ENCODE measurements around the gene NFATC3. TPM values are rescaled to one million over a fixed set of nuclear protein-coding genes. Genes with fewer than 3 reads are reported as not detected.
"Not testable (repeated sequence)": the region's sequence is repeated elsewhere in the genome, so short reads cannot be mapped to it uniquely, and the experiment has no call there.

The NFATC3 gene
- total RNA-seq, 1 donor from 2014 or later, result 29.2 TPM

- peak overlapping the region; percentile 58 for H3K27ac ChIP-seq (ENCODE audit: low read depth, low read length)
- no peak overlapping the region for H3K4me3 ChIP-seq (ENCODE audit: low read length in 3 of 3)
These were observed 46.9 kb downstream of the NFATC3 start for GRCh38 chr16:68131813-68132706.

GRCh38 chr16:68133000-68133399 lies 47.8 kb downstream of the NFATC3 start:
- Histone ChIP-seq H3K27ac (ENCODE audit: low read depth, low read length) (peak overlapping the region; percentile 58), H3K4me1 (ENCODE audit: control insufficient read depth in 3 of 3, insufficient read depth in 3 of 3, low read length in 3 of 3) (peaks cover 11 to 22% (median 16%) of the 10 kb centered on the region in 3 donors)

More at GRCh38 chr16:68131813-68132706, 46.9 kb downstream of the NFATC3 start:
- peaks cover 0 to 6% (median 0%) of the 10 kb centered on the region in 3 donors for H3K36me3 ChIP-seq (ENCODE audit: control insufficient read depth in 3 of 3, insufficient read depth in 3 of 3, low read length in 3 of 3)
- peaks cover 11 to 22% (median 16%) of the 10 kb centered on the region in 3 donors for H3K4me1 ChIP-seq (ENCODE audit: control insufficient read depth in 3 of 3, insufficient read depth in 3 of 3, low read length in 3 of 3)
- no peaks in the 10 kb centered on the region for H3K9me3 ChIP-seq (ENCODE audit: control insufficient read depth in 3 of 3, low read length in 3 of 3)
- H3K9ac ChIP-seq (ENCODE audit: low read depth in 1 of 3, low read length in 3 of 3), result no peak overlapping the region
- H3K27me3 ChIP-seq (ENCODE audit: control insufficient read depth in 3 of 3, insufficient read depth in 3 of 3, low read length in 3 of 3), result no peaks in the 10 kb centered on the region

GRCh38 chr16:68134644-68135043 lies 49.5 kb downstream of the NFATC3 start:
- Histone ChIP-seq H3K27ac (ENCODE audit: low read depth, low read length) (peak overlapping the region; percentile 59), H3K4me1 (ENCODE audit: control insufficient read depth in 3 of 3, insufficient read depth in 3 of 3, low read length in 3 of 3) (peaks cover 8 to 17% (median 16%) of the 10 kb centered on the region in 3 donors), H3K9me3 (ENCODE audit: control insufficient read depth in 3 of 3, low read length in 3 of 3) (no peaks in the 10 kb centered on the region), H3K4me3 (ENCODE audit: low read length in 3 of 3) (peak overlapping the region in 1 of 3 donors; percentile 28), H3K36me3 (ENCODE audit: control insufficient read depth in 3 of 3, insufficient read depth in 3 of 3, low read length in 3 of 3) (peaks cover 0 to 8% (median 0%) of the 10 kb centered on the region in 3 donors), H3K27me3 (ENCODE audit: control insufficient read depth in 3 of 3, insufficient read depth in 3 of 3, low read length in 3 of 3) (no peaks in the 10 kb centered on the region), H3K9ac (ENCODE audit: low read depth in 1 of 3, low read length in 3 of 3) (peak overlapping the region in 1 of 3 donors; percentile 57)

More at GRCh38 chr16:68133000-68133399, 47.8 kb downstream of the NFATC3 start:
- H3K9ac ChIP-seq (ENCODE audit: low read depth in 1 of 3, low read length in 3 of 3); H3K27me3 ChIP-seq (ENCODE audit: control insufficient read depth in 3 of 3, insufficient read depth in 3 of 3, low read length in 3 of 3); H3K4me3 ChIP-seq (ENCODE audit: low read length in 3 of 3); H3K36me3 ChIP-seq (ENCODE audit: control insufficient read depth in 3 of 3, insufficient read depth in 3 of 3, low read length in 3 of 3); H3K9me3 ChIP-seq (ENCODE audit: control insufficient read depth in 3 of 3, low read length in 3 of 3): not testable (repeated sequence)

- peaks cover 0 to 8% (median 0%) of the 10 kb centered on the region in 3 donors for H3K36me3 ChIP-seq (ENCODE audit: control insufficient read depth in 3 of 3, insufficient read depth in 3 of 3, low read length in 3 of 3)
- no peak overlapping the region for H3K9ac ChIP-seq (ENCODE audit: low read depth in 1 of 3, low read length in 3 of 3)
- no peaks in the 10 kb centered on the region for H3K27me3 ChIP-seq (ENCODE audit: control insufficient read depth in 3 of 3, insufficient read depth in 3 of 3, low read length in 3 of 3)
- H3K27ac ChIP-seq (ENCODE audit: low read depth, low read length), result no peak overlapping the region
- H3K4me1 ChIP-seq (ENCODE audit: control insufficient read depth in 3 of 3, insufficient read depth in 3 of 3, low read length in 3 of 3), result peaks cover 8 to 23% (median 17%) of the 10 kb centered on the region in 3 donors
- no peak overlapping the region for H3K4me3 ChIP-seq (ENCODE audit: low read length in 3 of 3)
- H3K9me3 ChIP-seq (ENCODE audit: control insufficient read depth in 3 of 3, low read length in 3 of 3), result no peaks in the 10 kb centered on the region
These were observed 51.3 kb downstream of the NFATC3 start for GRCh38 chr16:68136515-68136914.

GRCh38 chr16:68144008-68144407 lies 58.8 kb downstream of the NFATC3 start:
- Histone ChIP-seq H3K9ac (ENCODE audit: low read depth in 1 of 3, low read length in 3 of 3) (no peak overlapping the region), H3K36me3 (ENCODE audit: control insufficient read depth in 3 of 3, insufficient read depth in 3 of 3, low read length in 3 of 3) (peaks cover 0 to 2% (median 0%) of the 10 kb centered on the region in 3 donors), H3K4me1 (ENCODE audit: control insufficient read depth in 3 of 3, insufficient read depth in 3 of 3, low read length in 3 of 3) (peaks cover 5 to 26% (median 26%) of the 10 kb centered on the region in 3 donors), H3K27me3 (ENCODE audit: control insufficient read depth in 3 of 3, insufficient read depth in 3 of 3, low read length in 3 of 3) (no peaks in the 10 kb centered on the region), H3K27ac (ENCODE audit: low read depth, low read length) (no peak overlapping the region), H3K4me3 (ENCODE audit: low read length in 3 of 3) (no peak overlapping the region), H3K9me3 (ENCODE audit: control insufficient read depth in 3 of 3, low read length in 3 of 3) (no peaks in the 10 kb centered on the region)

GRCh38 chr16:68146585-68146984 lies 61.4 kb downstream of the NFATC3 start:
- H3K27ac ChIP-seq (ENCODE audit: low read depth, low read length), result peak overlapping the region; percentile 25
- no peaks in the 10 kb centered on the region for H3K9me3 ChIP-seq (ENCODE audit: control insufficient read depth in 3 of 3, low read length in 3 of 3)
- H3K4me1 ChIP-seq (ENCODE audit: control insufficient read depth in 3 of 3, insufficient read depth in 3 of 3, low read length in 3 of 3), result peaks cover 5 to 26% (median 18%) of the 10 kb centered on the region in 3 donors
- H3K4me3 ChIP-seq (ENCODE audit: low read length in 3 of 3), result peak overlapping the region in 1 of 3 donors; percentile 35
- H3K36me3 ChIP-seq (ENCODE audit: control insufficient read depth in 3 of 3, insufficient read depth in 3 of 3, low read length in 3 of 3), result no peaks in the 10 kb centered on the region
- H3K9ac ChIP-seq (ENCODE audit: low read depth in 1 of 3, low read length in 3 of 3), result no peak overlapping the region
- no peaks in the 10 kb centered on the region for H3K27me3 ChIP-seq (ENCODE audit: control insufficient read depth in 3 of 3, insufficient read depth in 3 of 3, low read length in 3 of 3)

- no peak overlapping the region for H3K27ac ChIP-seq (ENCODE audit: low read depth, low read length)
These were observed 62.3 kb downstream of the NFATC3 start for GRCh38 chr16:68147444-68147843.

GRCh38 chr16:68149596-68149995 lies 64.4 kb downstream of the NFATC3 start:
- Histone ChIP-seq H3K4me1 (ENCODE audit: control insufficient read depth in 3 of 3, insufficient read depth in 3 of 3, low read length in 3 of 3) (peaks cover 6 to 25% (median 24%) of the 10 kb centered on the region in 3 donors), H3K9me3 (ENCODE audit: control insufficient read depth in 3 of 3, low read length in 3 of 3) (no peaks in the 10 kb centered on the region), H3K27me3 (ENCODE audit: control insufficient read depth in 3 of 3, insufficient read depth in 3 of 3, low read length in 3 of 3) (no peaks in the 10 kb centered on the region), H3K9ac (ENCODE audit: low read depth in 1 of 3, low read length in 3 of 3) (no peak overlapping the region), H3K36me3 (ENCODE audit: control insufficient read depth in 3 of 3, insufficient read depth in 3 of 3, low read length in 3 of 3) (no peaks in the 10 kb centered on the region), H3K27ac (ENCODE audit: low read depth, low read length) (no peak overlapping the region), H3K4me3 (ENCODE audit: low read length in 3 of 3) (no peak overlapping the region)

More at GRCh38 chr16:68147444-68147843, 62.3 kb downstream of the NFATC3 start:
- H3K9ac ChIP-seq (ENCODE audit: low read depth in 1 of 3, low read length in 3 of 3), result no peak overlapping the region
- H3K4me3 ChIP-seq (ENCODE audit: low read length in 3 of 3), result no peak overlapping the region
- no peaks in the 10 kb centered on the region for H3K36me3 ChIP-seq (ENCODE audit: control insufficient read depth in 3 of 3, insufficient read depth in 3 of 3, low read length in 3 of 3)
- H3K27me3 ChIP-seq (ENCODE audit: control insufficient read depth in 3 of 3, insufficient read depth in 3 of 3, low read length in 3 of 3), result no peaks in the 10 kb centered on the region
- H3K9me3 ChIP-seq (ENCODE audit: control insufficient read depth in 3 of 3, low read length in 3 of 3), result no peaks in the 10 kb centered on the region
- peaks cover 5 to 22% (median 18%) of the 10 kb centered on the region in 3 donors for H3K4me1 ChIP-seq (ENCODE audit: control insufficient read depth in 3 of 3, insufficient read depth in 3 of 3, low read length in 3 of 3)

GRCh38 chr16:68155425-68155824 lies 70.3 kb downstream of the NFATC3 start:
- H3K4me1 ChIP-seq (ENCODE audit: control insufficient read depth in 3 of 3, insufficient read depth in 3 of 3, low read length in 3 of 3), result peaks cover 2 to 11% (median 5%) of the 10 kb centered on the region in 3 donors
- H3K36me3 ChIP-seq (ENCODE audit: control insufficient read depth in 3 of 3, insufficient read depth in 3 of 3, low read length in 3 of 3), result peaks cover 0 to 10% (median 8%) of the 10 kb centered on the region in 3 donors
- no peak overlapping the region for H3K9ac ChIP-seq (ENCODE audit: low read depth in 1 of 3, low read length in 3 of 3)
- H3K27ac ChIP-seq (ENCODE audit: low read depth, low read length), result no peak overlapping the region
- H3K27me3 ChIP-seq (ENCODE audit: control insufficient read depth in 3 of 3, insufficient read depth in 3 of 3, low read length in 3 of 3), result no peaks in the 10 kb centered on the region
- no peak overlapping the region for H3K4me3 ChIP-seq (ENCODE audit: low read length in 3 of 3)
- H3K9me3 ChIP-seq (ENCODE audit: control insufficient read depth in 3 of 3, low read length in 3 of 3), result no peaks in the 10 kb centered on the region

- H3K9ac ChIP-seq (ENCODE audit: low read depth in 1 of 3, low read length in 3 of 3), result no peak overlapping the region
- no peak overlapping the region for H3K27ac ChIP-seq (ENCODE audit: low read depth, low read length)
- H3K9me3 ChIP-seq (ENCODE audit: control insufficient read depth in 3 of 3, low read length in 3 of 3), result no peaks in the 10 kb centered on the region
- no peak overlapping the region for H3K4me3 ChIP-seq (ENCODE audit: low read length in 3 of 3)
- H3K4me1 ChIP-seq (ENCODE audit: control insufficient read depth in 3 of 3, insufficient read depth in 3 of 3, low read length in 3 of 3), result peaks cover 0 to 4% (median 0%) of the 10 kb centered on the region in 3 donors
- no peaks in the 10 kb centered on the region for H3K27me3 ChIP-seq (ENCODE audit: control insufficient read depth in 3 of 3, insufficient read depth in 3 of 3, low read length in 3 of 3)
- H3K36me3 ChIP-seq (ENCODE audit: control insufficient read depth in 3 of 3, insufficient read depth in 3 of 3, low read length in 3 of 3), result peaks cover 0 to 23% (median 18%) of the 10 kb centered on the region in 3 donors
These were observed 77.2 kb downstream of the NFATC3 start for GRCh38 chr16:68162413-68162812.
